Astrocyte (in vitro differentiated cells and primary cell): Measurements from ENCODE around the gene RNF41. TPM values are rescaled to one million over a fixed set of nuclear protein-coding genes. Genes with fewer than 3 reads are reported as not detected.
A peak's percentile ranks its signal among the peaks of the same experiment; 100 is the strongest.

ENCODE experiments used
- DNase-seq: peaks from one replicate; pipeline ENCODE4 v3.0.0-alpha.2; 2010; ENCODE audit warnings: low read depth
- FAIRE-seq: peaks from 2 replicates; lab custom pipeline; 2011; peaks lifted over from hg19 to GRCh38; lab: Jason Lieb, UNC
- H2AFZ ChIP-seq: 2 replicates; pipeline ENCODE4 v1.6.0; 2012; ENCODE audit warnings: low read depth, low read length, inconsistent platforms
- H3K27ac ChIP-seq: 2 replicates; pipeline ENCODE4 v1.5.1; 2011; ENCODE audit warnings: low read depth, low read length, inconsistent platforms
- H3K27me3 ChIP-seq: 2 replicates; pipeline ENCODE4 v1.6.0; 2011; ENCODE audit warnings: low read length, inconsistent platforms; ENCODE audit not compliant: insufficient read depth
- H3K36me3 ChIP-seq: 2 replicates; pipeline ENCODE4 v1.5.1; 2011; ENCODE audit warnings: low read length, inconsistent platforms; ENCODE audit not compliant: insufficient read depth
- H3K4me1 ChIP-seq: 2 replicates; pipeline ENCODE4 v1.5.1; 2011; ENCODE audit warnings: low read length, inconsistent platforms; ENCODE audit not compliant: insufficient read depth
- H3K4me2 ChIP-seq: 2 replicates; pipeline ENCODE4 v1.6.0; 2012; ENCODE audit warnings: low read length, inconsistent platforms
- H3K4me3 ChIP-seq: 2 replicates; pipeline ENCODE4 v1.5.1; 2011; ENCODE audit warnings: low read depth, mild to moderate bottlenecking, low read length, inconsistent platforms; ENCODE audit not compliant: insufficient read depth
- H3K79me2 ChIP-seq: 2 replicates; pipeline ENCODE4 v1.6.0; 2012; ENCODE audit warnings: mild to moderate bottlenecking, low read length, inconsistent platforms; ENCODE audit not compliant: insufficient read depth
- H3K9ac ChIP-seq: 2 replicates; pipeline ENCODE4 v1.6.0; 2012; ENCODE audit warnings: mild to moderate bottlenecking, low read length, inconsistent platforms
- H3K9me3 ChIP-seq: 2 replicates; pipeline ENCODE4 v1.5.1; 2012; ENCODE audit warnings: low read depth, mild to moderate bottlenecking, low read length, inconsistent platforms; ENCODE audit not compliant: insufficient read depth
- H4K20me1 ChIP-seq: 2 replicates; pipeline ENCODE4 v1.6.0; 2012; ENCODE audit warnings: low read length, inconsistent platforms; ENCODE audit not compliant: insufficient read depth
- H3K27ac Mint-ChIP-seq: one replicate; pipeline ENCODE4 v1.8.0; 2021; ENCODE audit warnings: mild to moderate bottlenecking, mixed read lengths; ENCODE audit not compliant: unreplicated experiment
- H3K27me3 Mint-ChIP-seq: one replicate; pipeline ENCODE4 v1.8.0; 2021; ENCODE audit warnings: low read depth, mixed read lengths; ENCODE audit not compliant: unreplicated experiment
- H3K36me3 Mint-ChIP-seq: one replicate; pipeline ENCODE4 v1.8.0; 2021; ENCODE audit warnings: low read depth, mixed read lengths; ENCODE audit not compliant: unreplicated experiment
- H3K4me1 Mint-ChIP-seq: one replicate; pipeline ENCODE4 v1.8.0; 2021; ENCODE audit warnings: low read depth, mixed read lengths; ENCODE audit not compliant: unreplicated experiment
- H3K4me3 Mint-ChIP-seq: one replicate; pipeline ENCODE4 v1.8.0; 2021; ENCODE audit warnings: mild to moderate bottlenecking, moderate library complexity, mixed read lengths; ENCODE audit not compliant: unreplicated experiment
- H3K9me3 Mint-ChIP-seq: one replicate; pipeline ENCODE4 v1.8.0; 2021; ENCODE audit warnings: mild to moderate bottlenecking, mixed read lengths; ENCODE audit not compliant: unreplicated experiment
- EZH2 ChIP-seq: IDR thresholded peaks from 2 replicates; pipeline ENCODE4 v1.6.1; 2012; ENCODE audit warnings: mild to moderate bottlenecking, low read length, inconsistent platforms; ENCODE audit not compliant: insufficient read depth
- total RNA-seq: library from RNA; stranded (reverse); gene quantifications from 2 replicates; pipeline ENCODE4 v1.2.1, GENCODE V29; 2021
- TF ChIP-seq, protein P1 (sequence below): IDR thresholded peaks from 2 replicates; pipeline ENCODE4 v1.5.1; 2011; ENCODE audit warnings: low read depth, mild to moderate bottlenecking, inconsistent platforms, low read length, moderate library complexity; ENCODE audit not compliant: insufficient read depth

Gene RNF41
- total RNA-seq, 1 donor from 2014 or later = 85.8 TPM

DNA sequence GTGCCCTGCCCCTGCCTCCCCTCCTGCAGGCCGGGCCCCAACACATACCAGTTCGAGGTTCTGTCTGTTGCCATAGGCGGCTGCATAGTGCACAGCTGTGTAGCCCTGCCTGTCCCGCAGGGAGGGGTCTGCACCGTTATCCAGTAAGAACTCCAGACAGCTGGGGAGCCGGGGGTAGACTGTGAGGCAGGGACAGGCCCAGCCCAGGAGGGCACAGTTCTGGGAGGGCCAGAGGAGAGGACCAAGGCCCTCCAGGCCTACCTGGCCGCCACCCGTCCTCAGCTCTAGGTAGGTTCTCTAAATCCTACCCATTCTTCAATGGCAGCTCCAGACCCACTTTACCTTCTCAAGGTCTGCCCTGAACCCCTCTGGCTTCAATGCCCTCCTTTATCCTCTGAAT, 27.0 kb upstream of the RNF41 start:
- no peak overlapping the region for H3K27ac Mint-ChIP-seq
- H3K79me2 ChIP-seq = peaks cover 22% of the 10 kb centered on the region

GRCh38 chr12:56247923-56248322, 26.2 kb upstream of the RNF41 start:
- DNase-seq = no peak
- Mint-ChIP-seq H3K4me3 (no peak overlapping the region), H3K27ac (peak overlapping the region; percentile 47), H3K9me3 (no peaks in the 10 kb centered on the region), H3K27me3 (no peaks in the 10 kb centered on the region), H3K36me3 (peaks cover 25% of the 10 kb centered on the region), H3K4me1 (peaks cover 16% of the 10 kb centered on the region)
- H3K9me3 ChIP-seq = no peaks in the 10 kb centered on the region
- no peak overlapping the region for H3K27ac ChIP-seq
- H3K4me1 ChIP-seq = no peaks in the 10 kb centered on the region
- peaks cover 14% of the 10 kb centered on the region for H3K79me2 ChIP-seq
- TF ChIP-seq, protein P1, sequence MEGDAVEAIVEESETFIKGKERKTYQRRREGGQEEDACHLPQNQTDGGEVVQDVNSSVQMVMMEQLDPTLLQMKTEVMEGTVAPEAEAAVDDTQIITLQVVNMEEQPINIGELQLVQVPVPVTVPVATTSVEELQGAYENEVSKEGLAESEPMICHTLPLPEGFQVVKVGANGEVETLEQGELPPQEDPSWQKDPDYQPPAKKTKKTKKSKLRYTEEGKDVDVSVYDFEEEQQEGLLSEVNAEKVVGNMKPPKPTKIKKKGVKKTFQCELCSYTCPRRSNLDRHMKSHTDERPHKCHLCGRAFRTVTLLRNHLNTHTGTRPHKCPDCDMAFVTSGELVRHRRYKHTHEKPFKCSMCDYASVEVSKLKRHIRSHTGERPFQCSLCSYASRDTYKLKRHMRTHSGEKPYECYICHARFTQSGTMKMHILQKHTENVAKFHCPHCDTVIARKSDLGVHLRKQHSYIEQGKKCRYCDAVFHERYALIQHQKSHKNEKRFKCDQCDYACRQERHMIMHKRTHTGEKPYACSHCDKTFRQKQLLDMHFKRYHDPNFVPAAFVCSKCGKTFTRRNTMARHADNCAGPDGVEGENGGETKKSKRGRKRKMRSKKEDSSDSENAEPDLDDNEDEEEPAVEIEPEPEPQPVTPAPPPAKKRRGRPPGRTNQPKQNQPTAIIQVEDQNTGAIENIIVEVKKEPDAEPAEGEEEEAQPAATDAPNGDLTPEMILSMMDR = no peak
- TF ChIP-seq EZH2 = no peak
- H4K20me1 ChIP-seq = peaks cover 60% of the 10 kb centered on the region
- no peak overlapping the region for H3K9ac ChIP-seq
- H3K36me3 ChIP-seq = peaks cover 57% of the 10 kb centered on the region
- no peak overlapping the region for H2AFZ ChIP-seq
- no peak overlapping the region for H3K4me3 ChIP-seq
- no peak for FAIRE-seq
- no peak overlapping the region for H3K4me2 ChIP-seq
- no peaks in the 10 kb centered on the region for H3K27me3 ChIP-seq

More for the DNA sequence above, 27.0 kb upstream of the RNF41 start:
- Mint-ChIP-seq H3K27me3 (no peaks in the 10 kb centered on the region), H3K4me1 (peaks cover 11% of the 10 kb centered on the region), H3K4me3 (peak overlapping the region; percentile 64), H3K9me3 (no peaks in the 10 kb centered on the region), H3K36me3 (peaks cover 27% of the 10 kb centered on the region)
- no peaks in the 10 kb centered on the region for H3K4me1 ChIP-seq
- H3K9me3 ChIP-seq = no peaks in the 10 kb centered on the region
- no peak overlapping the region for H3K27ac ChIP-seq
- H4K20me1 ChIP-seq = peaks cover 66% of the 10 kb centered on the region
- no peak overlapping the region for H3K4me2 ChIP-seq
- no peak overlapping the region for H3K9ac ChIP-seq
- H3K27me3 ChIP-seq = no peaks in the 10 kb centered on the region
- no peak overlapping the region for H2AFZ ChIP-seq
- H3K4me3 ChIP-seq = no peak overlapping the region
- TF ChIP-seq, protein P1 = no peak
- TF ChIP-seq EZH2 = no peak
- FAIRE-seq = no peak
- H3K36me3 ChIP-seq = peaks cover 65% of the 10 kb centered on the region
- no peak for DNase-seq

DNA sequence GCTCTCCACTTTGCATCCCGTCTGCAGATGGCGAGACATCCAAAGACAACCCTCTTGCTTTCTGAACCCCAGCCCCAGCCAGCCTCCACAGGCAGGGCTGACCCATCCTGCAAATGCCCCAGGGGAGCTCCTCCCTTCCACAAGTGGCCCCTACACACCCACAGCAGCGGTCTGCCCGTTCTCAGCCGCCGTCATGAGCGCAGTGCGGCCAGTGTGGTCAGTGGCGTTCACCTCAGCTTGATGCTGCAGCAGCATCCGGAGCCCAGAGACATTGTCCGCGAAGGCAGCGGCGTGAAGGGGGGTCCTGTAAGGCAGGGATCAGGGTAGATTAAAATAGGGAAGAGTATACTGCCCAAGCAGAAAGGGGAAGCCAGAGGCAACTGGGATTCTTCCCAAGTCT, 22.8 kb upstream of the RNF41 start:
- Mint-ChIP-seq H3K4me3 (no peak overlapping the region), H3K9me3 (no peaks in the 10 kb centered on the region), H3K27me3 (no peaks in the 10 kb centered on the region), H3K36me3 (peaks cover 27% of the 10 kb centered on the region), H3K27ac (no peak overlapping the region), H3K4me1 (peaks cover 16% of the 10 kb centered on the region)
- Histone ChIP-seq H3K9ac (no peak overlapping the region), H3K4me1 (no peaks in the 10 kb centered on the region), H4K20me1 (peaks cover 77% of the 10 kb centered on the region), H3K9me3 (no peaks in the 10 kb centered on the region), H3K36me3 (peaks cover 39% of the 10 kb centered on the region), H3K4me2 (no peak overlapping the region), H3K27me3 (no peaks in the 10 kb centered on the region), H3K79me2 (peaks cover 4% of the 10 kb centered on the region), H3K4me3 (no peak overlapping the region), H3K27ac (no peak overlapping the region), H2AFZ (no peak overlapping the region)
- no peak for DNase-seq
- FAIRE-seq = no peak
- TF ChIP-seq, protein P1 = no peak
- TF ChIP-seq EZH2 = no peak
